ACHN (cell line): ENCODE results near the gene ACAP3.

Experiments
- DNase-seq: peaks from one replicate; pipeline ENCODE4 v3.0.0-alpha.2; 2015
- in situ Hi-C: cut with HindIII; loops from 2 replicates; pipeline ENCODE4 v1.10.0; 2017; ENCODE audit warnings: low sequenced_read_pairs, low pct_ligation_motif_present, low pct_unique_long_range_greater_than_20kb

Gene ACAP3

DNA sequence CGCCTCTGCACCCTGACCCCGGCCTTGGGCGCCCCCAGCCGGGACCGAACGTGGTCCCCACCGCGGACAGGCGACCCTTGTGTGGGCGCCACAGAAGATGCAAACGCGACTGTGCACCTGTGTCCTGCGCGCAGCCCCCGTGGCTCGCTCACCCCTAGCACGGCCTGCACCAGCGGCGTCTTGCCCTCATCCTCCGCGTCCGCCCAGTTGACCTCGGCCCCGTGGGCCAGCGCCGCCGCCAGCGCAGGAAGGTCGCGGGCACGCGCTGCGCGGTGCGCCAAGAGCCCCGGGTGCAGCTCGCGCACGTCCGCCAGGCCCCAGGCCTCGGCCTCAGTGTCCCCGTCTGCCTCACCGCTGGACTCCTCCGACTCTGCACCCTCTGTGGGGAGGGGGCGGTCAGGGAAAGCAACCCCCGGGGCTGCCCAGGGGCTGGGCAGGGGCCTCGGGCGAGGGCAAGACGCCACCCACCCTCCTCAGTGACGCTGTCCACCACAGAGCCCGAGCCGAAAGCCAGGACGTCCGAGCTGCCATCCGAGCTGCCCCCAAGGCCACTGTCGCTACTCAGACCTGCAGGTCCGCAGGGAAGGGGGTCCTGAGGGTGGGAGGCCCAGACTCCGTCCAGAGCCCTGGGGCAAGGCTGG, 13.4 kb downstream of the ACAP3 start:
- no peak for DNase-seq
- in situ Hi-C loops, result no loop called here

DNA sequence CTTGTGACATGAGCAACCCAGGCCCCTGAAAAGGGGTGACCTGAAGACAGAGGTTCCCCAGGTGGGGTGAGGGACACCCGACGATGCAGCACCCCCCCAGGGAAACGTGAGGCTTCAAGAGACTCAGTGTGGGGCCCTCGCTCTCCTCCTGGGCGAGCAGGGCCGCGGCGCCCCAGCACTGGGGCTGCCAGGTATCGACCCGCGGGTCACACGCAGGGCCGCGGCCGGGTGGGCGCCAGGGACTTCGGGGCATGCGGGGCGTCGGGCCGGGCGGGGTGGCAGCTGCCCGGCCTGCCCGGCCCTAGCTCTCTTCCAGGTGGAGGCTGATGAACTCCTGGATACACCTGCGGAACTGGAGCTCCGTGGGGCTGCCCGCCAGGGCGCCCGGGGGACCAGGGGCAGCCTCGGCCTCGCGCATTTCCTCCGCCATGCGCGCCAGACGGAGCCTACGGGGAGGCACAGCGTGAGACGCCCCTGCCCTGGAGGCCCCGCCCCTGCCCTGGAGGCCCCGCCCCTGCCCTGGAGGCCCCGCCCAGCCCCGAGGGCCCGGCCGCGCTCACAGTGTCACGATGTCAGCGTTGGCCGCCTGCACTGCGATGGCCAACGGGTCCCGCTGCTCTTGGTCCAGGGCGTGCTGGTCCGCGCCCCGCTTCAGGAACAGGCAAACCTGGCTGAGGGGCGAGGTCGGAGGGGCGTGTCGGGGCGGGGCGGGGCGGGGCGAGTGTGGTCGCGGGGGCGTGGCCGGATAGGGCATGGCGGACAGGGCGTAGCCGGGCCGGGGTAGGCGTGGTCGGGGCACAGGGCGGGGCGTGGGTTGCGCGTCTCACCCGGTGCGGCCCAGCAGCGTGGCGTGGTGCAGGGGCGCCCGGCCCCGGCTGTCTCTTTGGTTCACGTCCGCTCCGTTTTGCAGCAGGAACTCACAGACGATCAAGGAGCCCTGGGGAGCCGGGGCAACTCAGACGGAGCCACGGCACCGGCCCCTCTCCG, 14.2 kb downstream of the ACAP3 start:
- DNase-seq, result no peak
- in situ Hi-C loops, result no loop called here

DNA sequence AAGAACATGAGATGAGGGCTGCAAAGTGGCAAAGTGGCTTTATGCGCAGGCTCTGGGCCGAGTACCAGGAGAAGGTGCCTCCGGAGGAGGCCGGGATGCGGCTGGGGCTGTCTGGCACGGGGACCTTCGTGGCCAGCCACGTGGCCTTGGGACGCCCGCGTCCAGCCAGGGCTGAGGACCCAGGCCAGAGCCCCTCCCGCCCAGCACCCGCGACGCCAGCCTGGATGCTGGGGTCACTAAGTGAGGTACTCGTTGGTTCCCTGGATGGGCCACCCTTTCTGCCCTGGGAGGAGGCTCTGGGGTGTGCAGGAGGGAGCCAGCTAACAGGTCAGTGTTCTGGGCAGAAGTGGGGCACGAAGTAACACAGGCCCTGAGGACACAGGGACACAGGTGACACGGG, 14.9 kb downstream of the ACAP3 start:
- no peak for DNase-seq
- in situ Hi-C loops, result no loop called here

DNA sequence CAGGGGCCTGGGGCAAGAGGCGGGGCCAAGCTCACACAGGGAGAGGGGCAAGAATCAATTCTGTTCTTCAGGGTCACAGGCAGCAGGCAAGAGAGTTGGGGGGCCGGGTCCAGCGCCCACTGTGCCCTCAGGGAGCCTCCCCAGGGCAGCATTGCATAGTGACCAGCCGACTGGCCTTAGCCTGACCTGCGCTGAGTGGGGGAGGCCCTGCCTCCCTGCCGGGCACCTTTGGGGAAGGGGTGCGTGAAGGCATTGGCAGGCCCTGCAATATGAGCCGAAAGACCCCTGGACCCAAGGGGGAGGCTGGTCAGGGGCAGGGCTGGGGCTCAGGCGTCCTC, 15.3 kb downstream of the ACAP3 start:
- no peak for DNase-seq
- in situ Hi-C loops, result no loop called here

DNA sequence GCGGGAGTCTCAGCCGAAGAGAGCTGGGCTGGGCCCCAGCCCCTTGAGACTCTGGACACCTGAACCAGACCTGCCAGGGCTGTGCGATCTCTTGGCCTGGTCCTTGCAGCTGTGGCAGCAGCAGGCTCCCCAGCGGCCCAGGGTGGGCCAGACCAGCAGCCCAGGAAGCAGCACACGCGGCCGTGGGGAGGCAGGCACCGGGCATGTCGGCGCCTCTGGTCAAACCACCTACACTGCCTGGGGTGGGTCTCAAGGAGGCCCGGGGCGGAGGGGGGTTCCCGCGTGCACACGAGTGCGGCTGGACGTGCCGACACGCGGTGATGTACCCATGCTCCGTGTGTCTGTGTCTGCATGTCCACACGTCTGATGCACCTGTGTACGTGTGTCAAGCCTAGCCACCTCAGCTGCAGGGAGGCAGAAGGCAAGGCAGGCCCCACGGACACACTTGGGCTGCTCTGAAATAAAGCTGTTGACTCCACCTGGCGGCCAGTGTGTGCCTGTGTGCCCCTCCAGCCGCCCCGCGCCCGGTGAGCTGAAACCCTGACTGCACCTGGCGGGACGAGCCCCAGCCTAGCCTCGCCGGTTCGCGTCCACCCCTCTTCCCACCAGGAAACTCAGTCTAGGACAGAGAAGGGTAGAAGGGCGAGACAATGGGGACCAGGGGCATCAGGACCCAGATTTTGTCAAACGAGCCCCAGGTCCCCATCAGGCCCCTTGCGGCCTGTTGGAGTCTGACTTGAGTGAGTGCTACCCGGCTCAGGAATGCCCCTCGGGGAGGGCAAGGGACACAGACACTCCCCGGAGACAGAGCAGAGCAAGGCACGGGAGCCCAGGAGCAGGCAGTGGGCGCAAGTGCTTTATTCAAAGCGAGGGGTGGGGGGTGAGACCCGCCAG, 15.9 kb downstream of the ACAP3 start:
- DNase-seq, result peak; percentile 64
- in situ Hi-C loops, result no loop called here

DNA sequence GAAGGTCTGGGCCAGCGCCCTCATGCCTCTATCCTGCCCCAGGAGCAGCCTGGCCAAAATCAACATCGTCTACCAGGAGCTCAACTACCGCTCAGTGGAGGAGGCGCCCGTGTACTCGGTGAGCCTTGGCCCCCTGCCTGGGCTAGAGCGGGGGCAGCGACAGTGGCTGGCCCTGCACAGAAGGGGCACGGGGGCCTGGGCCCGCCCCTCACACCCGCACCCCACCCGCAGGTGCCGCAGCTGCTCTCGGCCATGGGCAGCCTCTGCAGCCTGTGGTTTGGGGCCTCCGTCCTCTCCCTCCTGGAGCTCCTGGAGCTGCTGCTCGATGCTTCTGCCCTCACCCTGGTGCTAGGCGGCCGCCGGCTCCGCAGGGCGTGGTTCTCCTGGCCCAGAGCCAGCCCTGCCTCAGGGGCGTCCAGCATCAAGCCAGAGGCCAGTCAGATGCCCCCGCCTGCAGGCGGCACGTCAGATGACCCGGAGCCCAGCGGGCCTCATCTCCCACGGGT, 16.7 kb downstream of the ACAP3 start:
- in situ Hi-C loops, result no loop called here
- no peak for DNase-seq

DNA sequence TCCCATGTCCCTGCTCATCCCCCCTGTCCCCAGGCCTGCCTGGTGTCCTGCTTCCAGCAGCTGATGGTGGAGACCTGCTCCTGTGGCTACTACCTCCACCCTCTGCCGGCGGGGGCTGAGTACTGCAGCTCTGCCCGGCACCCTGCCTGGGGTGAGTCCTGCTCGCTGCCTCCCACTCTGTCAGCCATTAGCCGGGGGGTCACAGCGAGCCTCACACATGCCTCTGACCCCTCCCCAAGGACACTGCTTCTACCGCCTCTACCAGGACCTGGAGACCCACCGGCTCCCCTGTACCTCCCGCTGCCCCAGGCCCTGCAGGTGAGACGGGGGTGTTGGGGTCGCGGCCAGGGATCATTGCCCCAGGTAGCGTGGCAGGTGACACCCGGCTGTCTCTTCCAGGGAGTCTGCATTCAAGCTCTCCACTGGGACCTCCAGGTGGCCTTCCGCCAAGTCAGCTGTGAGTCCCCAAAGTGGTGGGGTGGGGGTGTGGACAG, 17.4 kb downstream of the ACAP3 start:
- DNase-seq, result peak; percentile 60
- in situ Hi-C loops, result no loop called here

DNA sequence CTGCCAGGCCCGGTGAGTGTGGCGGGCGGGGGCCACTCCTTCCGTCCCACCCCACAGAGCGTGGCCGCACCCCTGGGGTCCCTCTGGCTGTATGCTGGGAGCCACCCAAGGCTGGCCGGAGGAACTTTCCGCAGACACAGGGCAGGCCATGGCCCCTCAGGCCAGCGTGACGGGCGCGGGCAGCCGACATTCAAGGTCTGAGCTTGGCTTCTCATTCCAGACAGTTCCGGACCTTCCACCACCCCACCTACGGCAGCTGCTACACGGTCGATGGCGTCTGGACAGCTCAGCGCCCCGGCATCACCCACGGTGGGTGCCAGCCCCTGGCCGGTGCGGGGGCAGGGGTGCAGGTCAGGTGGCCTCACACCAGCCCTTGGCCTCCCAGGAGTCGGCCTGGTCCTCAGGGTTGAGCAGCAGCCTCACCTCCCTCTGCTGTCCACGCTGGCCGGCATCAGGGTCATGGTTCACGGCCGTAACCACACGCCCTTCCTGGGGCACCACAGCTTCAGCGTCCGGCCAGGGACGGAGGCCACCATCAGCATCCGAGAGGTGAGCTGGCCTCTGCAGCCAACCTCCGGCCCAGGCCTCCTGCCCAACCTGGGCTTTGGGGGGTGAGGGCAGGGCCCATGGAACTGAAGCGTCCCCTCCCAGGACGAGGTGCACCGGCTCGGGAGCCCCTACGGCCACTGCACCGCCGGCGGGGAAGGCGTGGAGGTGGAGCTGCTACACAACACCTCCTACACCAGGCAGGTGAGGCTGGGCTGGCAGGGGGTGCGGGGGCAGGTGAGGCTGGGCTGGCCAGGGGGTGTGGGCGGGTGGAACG, 20.2 kb downstream of the ACAP3 start:
- DNase-seq, result no peak
- in situ Hi-C loops, result no loop called here

DNA sequence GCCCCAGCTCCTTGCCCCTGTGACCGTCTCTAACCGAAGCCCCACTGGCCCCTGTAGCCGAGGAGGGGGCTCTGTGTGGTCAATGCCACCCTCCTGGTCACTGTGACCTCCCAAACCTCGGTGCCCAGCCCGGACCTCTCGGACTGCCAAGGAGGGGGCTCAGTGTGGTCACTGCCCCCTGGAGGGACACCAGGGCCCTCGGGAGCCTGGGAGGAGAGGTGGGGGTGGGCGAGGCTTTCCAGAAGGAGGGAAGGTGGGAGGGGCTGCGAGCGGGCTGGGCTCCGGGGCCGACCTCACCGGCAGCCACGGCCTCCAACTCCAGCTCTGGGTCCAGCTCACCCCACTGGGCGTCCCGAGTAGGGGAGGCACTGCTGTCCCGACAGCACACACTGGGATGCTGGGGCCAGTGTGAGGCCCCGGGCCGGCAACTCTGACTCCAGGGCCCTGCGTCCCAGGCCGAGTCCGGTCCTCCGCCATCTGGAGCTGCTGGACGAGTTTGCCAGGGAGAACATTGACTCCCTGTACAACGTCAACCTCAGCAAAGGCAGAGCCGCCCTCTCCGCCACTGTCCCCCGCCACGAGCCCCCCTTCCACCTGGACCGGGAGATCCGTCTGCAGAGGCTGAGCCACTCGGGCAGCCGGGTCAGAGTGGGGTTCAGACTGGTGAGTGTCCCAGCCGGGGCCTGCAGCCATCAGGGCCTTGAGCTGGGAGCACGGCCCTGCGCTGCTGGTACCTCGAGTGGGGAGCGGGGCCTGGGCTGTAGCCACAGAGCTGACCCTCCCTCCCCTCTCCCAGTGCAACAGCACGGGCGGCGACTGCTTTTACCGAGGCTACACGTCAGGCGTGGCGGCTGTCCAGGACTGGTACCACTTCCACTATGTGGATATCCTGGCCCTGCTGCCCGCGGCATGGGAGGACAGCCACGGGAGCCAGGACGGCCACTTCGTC, 21.1 kb downstream of the ACAP3 start:
- in situ Hi-C loops, result no loop called here
- no peak for DNase-seq

DNA sequence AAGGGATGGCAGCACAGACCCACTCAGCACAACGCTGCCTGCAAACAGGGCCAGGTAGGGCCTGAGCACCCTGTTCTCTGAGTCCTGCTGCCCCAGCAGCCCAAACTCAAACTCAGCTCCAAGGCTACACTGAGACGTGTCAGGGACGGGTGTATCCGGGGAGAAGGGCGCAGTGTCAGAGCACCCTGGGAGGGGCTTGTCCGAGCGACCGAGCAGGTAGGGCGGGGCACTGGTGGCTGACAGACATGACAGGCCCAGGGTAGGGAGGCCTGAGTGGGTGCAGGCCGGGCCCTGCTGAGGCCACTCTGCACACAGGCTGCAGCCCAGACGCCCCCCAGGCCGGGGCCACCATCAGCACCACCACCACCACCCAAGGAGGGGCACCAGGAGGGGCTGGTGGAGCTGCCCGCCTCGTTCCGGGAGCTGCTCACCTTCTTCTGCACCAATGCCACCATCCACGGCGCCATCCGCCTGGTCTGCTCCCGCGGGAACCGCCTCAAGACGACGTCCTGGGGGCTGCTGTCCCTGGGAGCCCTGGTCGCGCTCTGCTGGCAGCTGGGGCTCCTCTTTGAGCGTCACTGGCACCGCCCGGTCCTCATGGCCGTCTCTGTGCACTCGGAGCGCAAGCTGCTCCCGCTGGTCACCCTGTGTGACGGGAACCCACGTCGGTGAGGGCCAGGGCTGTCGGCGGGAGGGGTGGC, 22.0 kb downstream of the ACAP3 start:
- in situ Hi-C loops, result no loop called here
- DNase-seq, result no peak

DNA sequence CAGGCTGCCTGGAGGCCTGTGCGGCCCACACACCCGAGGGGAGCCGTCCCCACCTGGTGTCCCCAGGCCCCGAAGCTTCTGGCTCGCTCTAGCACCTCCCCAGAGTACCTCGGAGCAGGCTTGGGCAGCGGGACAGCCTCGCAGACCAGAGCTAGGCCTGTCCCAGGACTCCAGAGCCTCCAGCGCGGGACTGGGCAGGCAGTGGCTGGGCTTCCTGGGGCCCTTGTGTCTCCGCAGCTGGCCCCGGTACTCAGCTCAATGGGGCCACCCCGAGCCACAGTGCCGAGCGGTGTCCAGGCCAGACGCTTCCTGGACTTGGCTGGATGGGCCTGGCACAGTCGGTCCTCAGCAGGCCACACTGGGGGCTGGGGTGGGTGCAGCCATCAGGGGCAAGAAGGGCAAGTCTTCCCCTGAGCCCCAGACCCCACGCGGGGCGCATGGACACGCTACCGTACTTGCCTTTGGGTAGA, 22.6 kb downstream of the ACAP3 start:
- DNase-seq, result no peak
- in situ Hi-C loops, result no loop called here

DNA sequence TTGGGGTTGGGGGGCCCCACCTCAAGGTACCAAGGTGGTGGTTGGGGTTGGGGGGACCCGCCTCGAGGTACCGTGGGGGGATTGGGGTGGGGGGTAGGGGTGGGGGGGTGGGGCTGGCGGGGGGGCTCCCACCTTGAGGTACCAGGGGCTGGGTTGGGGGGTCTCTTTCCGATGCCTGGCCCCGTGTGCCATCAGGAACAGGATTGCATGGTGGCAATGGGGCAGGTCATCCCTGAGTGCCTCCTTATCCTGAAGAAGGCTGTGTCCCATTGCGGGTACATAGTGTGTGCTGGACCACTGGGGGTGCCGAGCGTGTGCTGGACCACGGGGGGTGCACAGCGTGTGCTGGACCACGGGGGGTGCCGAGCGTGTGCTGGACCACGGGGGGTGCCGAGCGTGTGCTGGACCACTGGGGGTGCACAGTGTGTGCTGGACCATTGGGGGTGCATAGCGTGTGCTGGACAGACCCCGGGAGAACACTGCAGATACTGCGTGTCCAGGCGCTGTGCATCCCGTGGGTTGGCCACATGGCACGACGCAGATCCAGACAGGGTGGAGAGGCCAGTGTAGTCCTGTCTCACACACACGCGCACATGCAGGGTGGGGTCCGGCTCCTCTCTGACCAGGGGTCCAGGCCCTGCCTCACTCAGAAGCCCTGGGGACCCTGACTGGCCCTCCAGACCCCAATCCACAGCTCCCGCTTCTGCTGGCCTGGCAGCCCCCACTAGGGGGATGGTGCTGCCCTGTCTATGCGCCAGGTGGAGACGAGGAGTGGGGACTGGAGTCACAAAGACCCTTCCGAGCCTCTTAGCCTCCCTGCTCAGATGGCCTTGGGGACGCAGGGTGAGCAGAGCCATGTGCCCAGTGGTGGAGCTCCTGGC, 23.3 kb downstream of the ACAP3 start:
- in situ Hi-C loops, result no loop called here
- no peak for DNase-seq

DNA sequence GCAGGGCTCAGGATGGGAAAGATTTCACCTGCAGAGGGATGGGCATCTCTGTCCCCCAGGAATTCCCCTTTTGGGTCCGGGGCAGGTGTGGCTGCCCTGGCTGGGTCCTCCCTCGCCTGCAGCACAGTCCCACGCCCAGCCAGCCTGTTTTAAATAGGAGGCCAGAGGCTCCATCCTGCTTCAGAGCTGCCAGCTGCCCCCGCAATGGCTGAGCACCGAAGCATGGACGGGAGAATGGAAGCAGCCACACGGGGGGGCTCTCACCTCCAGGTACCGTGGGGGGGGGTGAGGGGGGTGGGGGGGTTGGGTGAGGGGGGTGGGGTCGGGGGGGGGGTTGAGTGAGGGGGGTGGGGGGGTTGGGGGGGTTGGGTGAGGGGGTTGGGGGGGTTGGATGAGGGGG, 23.9 kb downstream of the ACAP3 start:
- in situ Hi-C loops, result no loop called here

DNA sequence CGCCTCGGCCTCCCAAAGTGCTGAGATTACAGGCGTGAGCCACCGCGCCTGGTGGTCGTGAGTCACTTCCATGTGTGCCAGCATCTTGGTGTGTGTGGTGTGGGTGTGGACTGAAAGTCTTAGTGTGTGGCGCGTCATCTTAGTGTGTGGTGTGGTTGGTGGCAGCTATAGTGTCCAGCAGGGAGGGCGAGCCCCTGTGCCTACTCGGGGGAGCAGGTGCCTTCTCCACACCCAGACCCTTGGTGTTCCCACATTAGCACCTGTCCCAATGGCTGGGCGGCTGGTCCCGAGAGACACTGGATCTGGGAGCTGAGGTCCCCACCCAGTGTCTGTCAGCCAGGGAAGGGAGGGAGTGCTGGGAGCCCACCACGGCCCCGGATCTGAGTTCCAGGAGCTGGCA, 24.7 kb downstream of the ACAP3 start:
- no peak for DNase-seq
- in situ Hi-C loops, result no loop called here

More for the DNA sequence above, 23.9 kb downstream of the ACAP3 start:
- DNase-seq, result no peak

DNA sequence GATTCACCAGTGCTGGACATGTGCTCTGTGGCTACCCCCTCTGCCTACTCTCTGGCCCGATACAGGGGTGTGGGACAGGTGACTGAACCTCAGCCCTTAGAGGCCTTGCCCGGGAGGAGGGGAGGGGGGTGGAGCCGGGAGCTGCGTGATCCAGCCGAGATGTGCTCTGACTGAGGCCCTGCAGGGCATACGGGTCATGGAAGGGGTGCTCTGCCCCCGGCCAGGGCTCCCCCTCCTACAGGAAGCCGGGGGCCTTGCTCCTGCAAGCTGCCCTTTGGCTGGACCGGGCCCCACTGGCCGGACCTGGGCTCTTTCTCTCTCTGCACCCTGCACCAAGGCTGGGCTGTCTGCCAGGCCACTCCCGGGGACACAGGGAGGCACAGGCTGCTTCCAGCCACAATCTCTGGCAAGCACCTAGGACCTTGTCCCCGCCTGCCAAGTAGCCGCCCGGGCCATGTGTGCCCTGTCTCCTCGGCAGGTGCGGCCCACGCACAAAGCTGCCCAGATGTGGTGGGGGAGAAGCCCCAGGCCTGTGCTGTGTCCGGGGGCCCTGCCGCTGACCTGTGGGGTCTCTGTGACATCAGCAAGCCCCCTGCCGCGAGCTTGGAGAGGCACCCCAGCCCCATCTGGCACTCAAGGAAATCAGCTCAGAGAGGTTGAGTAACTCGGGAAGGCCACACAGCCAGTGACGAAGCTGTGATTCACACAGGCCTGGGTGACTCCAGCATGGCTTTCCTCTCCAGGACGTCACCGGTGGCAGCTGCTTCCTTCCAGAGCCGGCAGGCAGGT, 26.0 kb downstream of the ACAP3 start:
- in situ Hi-C loops, result no loop called here
- peak; percentile 40 for DNase-seq
